ENCODE measurements around the gene SEC16B. TPM values are rescaled to one million over a fixed set of nuclear protein-coding genes. Genes with fewer than 3 reads are reported as not detected.

Gene SEC16B
- total RNA-seq, 1 donor from 2014 or later = not detected

GRCh38 chr1:177913762-177914540 is 55.9 kb downstream of the SEC16B start:
- intact Hi-C loops (cut with micrococcal nuclease) = no loop called here

DNA sequence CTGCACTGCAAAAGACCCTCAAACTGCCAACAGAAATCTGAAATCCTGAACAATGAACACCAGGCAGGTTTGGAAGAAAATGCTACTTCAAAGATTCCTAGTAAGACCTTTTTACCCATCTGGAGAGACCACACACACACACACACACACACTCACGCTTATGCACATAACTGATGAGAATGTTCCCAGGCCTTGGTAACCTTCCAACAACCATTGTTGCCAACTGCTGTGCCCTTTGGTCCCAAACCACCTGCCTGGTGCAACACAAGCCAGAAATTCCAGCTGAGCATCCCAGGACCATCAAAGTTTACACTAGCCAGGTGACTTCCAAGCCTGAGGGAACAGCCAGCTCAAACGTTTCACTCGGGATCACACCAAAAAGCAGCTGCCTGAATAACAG is 56.9 kb downstream of the SEC16B start:
- intact Hi-C loops (cut with micrococcal nuclease) = no loop called here

GRCh38 chr1:177909416-177909815 is 60.4 kb downstream of the SEC16B start:
- intact Hi-C loops (cut with micrococcal nuclease) = no loop called here

- intact Hi-C loops (cut with micrococcal nuclease) = no loop called here
Observed at GRCh38 chr1:177907000-177907399, 62.9 kb downstream of the SEC16B start.

DNA sequence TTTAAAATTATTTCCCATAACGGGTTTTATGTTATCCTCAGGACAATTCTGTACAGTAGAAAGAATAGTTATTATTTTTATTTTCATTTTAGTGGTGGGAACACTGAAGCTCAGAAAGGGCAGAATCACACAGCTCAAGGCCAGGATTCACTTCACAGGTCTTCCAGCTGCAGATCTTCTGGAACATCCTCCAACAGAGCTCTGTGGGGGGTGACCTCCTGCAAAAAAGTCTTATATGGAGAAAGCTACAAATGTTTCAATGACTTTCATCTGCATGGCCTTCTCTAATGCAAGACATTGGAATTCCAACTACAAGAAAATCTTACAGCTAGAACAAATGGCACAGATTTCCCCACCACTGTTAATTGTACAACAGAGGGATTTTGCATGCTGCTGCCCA is 64.2 kb downstream of the SEC16B start:
- intact Hi-C loops (cut with micrococcal nuclease) = no loop called here

DNA sequence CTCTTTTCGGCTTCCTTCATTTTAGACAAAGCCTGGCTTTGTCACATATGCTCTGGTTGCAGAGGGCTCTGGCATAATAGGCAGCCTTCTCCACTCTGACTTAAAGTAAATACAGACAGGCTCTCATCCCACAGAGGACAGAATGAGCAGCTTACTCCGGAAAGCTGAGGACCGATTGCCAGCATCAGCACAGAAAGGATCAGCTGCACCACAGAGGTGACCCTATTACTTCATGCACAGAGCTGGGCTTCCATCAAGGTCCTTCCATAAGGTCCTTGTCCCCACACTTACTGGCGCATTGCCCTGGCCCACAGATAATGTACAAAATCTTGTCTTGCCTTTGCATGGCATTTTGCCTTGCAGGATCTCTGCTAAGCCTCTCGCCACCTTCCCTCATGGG is 67.6 kb downstream of the SEC16B start:
- intact Hi-C loops (cut with micrococcal nuclease) = no loop called here

DNA sequence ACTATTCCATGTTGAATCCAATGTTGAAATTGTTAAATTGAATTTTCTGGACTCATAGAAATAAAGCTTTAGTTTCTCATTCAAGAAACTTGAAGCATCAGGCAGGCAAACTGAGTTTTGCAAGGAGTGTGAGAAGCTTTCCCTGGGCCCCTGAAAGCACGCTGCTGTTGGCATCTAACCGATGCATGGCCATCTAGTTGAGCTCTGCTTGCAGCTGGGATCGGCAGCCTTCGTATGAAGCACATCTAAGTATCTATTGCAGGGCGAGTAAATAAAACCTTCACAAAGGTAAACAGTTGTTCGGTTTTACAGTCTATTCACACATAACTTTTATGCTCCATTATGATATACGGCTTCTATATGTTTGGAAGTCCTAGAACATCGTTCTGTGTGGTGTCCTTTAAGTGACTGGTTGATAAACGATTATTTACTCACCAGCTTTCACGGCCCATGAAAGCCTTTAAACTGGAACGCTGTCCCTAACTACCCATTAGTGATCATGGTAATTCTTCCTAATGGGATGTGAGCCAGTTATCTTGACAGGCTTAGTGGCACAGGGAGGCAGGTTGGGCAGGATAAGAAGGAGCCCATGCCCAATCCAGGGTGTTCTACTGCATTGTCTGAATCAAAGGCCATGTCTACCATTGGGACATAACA is 71.7 kb downstream of the SEC16B start:
- intact Hi-C loops (cut with micrococcal nuclease) = no loop called here

- intact Hi-C loops (cut with micrococcal nuclease) = no loop called here
Observed at GRCh38 chr1:177897281-177897997, 72.4 kb downstream of the SEC16B start.

Other genes with a start within 250 kb of the SEC16B start
- not detected in 2 replicates for gene RASAL2, start 124.0 kb upstream of the SEC16B start, total RNA-seq